H1 (cell line): ENCODE measurements around the gene PTEN. TPM values are rescaled to one million over a fixed set of nuclear protein-coding genes. Genes with fewer than 3 reads are reported as not detected.

ENCODE experiments used
- CTCF ChIA-PET: fragments of 300-600 bp; sonication (Branson Sonifier 250); formaldehyde crosslinking; loops from one replicate; lab custom pipeline; 2021; ENCODE audit not compliant: partially characterized antibody; lab: Charles Lee
- POLR2A ChIA-PET: fragments of 300-600 bp; sonication (Branson Sonifier 250); formaldehyde crosslinking; loops from one replicate; lab custom pipeline; 2021; ENCODE audit warnings: inconsistent platforms; ENCODE audit not compliant: partially characterized antibody; lab: Charles Lee
- DNase-seq, 2 experiments: peaks; one replicate each; pipeline versions ENCODE4 v3.0.0 to v3.0.0-alpha.2; 2010 to 2022; ENCODE audit warnings: low spot score in 2 of 2, low read depth in 1 of 2, mixed read lengths in 1 of 2
- FAIRE-seq: peaks from 2 replicates; lab custom pipeline; 2011; peaks lifted over from hg19 to GRCh38; lab: Jason Lieb, UNC
- H2AFZ ChIP-seq: 2 replicates; pipeline ENCODE4 v1.8.1; 2012; ENCODE audit warnings: low read length, inconsistent platforms
- H2AK5ac ChIP-seq: 2 replicates; pipeline ENCODE4 v1.6.1; 2013; ENCODE audit warnings: low read depth, low read length
- H2BK120ac ChIP-seq: replicated peaks from 2 replicates; pipeline ENCODE3; 2013; ENCODE audit warnings: low read depth, low read length, inconsistent platforms
- H2BK12ac ChIP-seq: 2 replicates; pipeline ENCODE4 v1.6.1; 2013; ENCODE audit warnings: low read depth, low read length
- H2BK15ac ChIP-seq: 2 replicates; pipeline ENCODE4 v1.6.1; 2013; ENCODE audit warnings: low read length
- H2BK20ac ChIP-seq: 2 replicates; pipeline ENCODE4 v1.6.1; 2013; ENCODE audit warnings: low read length
- H2BK5ac ChIP-seq: 2 replicates; pipeline ENCODE4 v1.6.1; 2013; ENCODE audit warnings: low read depth, low read length
- H3K14ac ChIP-seq: 2 replicates; pipeline ENCODE4 v1.6.1; 2013; ENCODE audit warnings: inconsistent platforms; ENCODE audit not compliant: insufficient read length
- H3K18ac ChIP-seq: 2 replicates; pipeline ENCODE4 v1.6.1; 2013; ENCODE audit warnings: low read length; ENCODE audit errors: extremely low read depth
- H3K23ac ChIP-seq: 2 replicates; pipeline ENCODE4 v1.6.1; 2013; ENCODE audit warnings: inconsistent platforms; ENCODE audit not compliant: insufficient read length
- H3K23me2 ChIP-seq: 2 replicates; pipeline ENCODE4 v1.6.1; 2013; ENCODE audit warnings: low read depth, low read length
- H3K27ac ChIP-seq: 2 replicates; pipeline ENCODE4 v1.6.1; 2011; ENCODE audit warnings: low read depth, low read length, inconsistent platforms
- H3K27me3 ChIP-seq, 4 experiments: replicated peaks in 1 of 4; 1 replicate in 1 of 4; 2 replicates in 3 of 4; pipeline versions ENCODE4 v1.6.1 to v1.8.1; 2011 to 2013; ENCODE audit warnings: low read length in 3 of 4, mild to moderate bottlenecking in 3 of 4, inconsistent platforms in 2 of 4, mixed read lengths in 2 of 4, moderate library complexity in 1 of 4; ENCODE audit not compliant: control insufficient read depth in 3 of 4, insufficient read depth in 3 of 4; ENCODE audit errors: extremely low read depth in 1 of 4
- H3K36me3 ChIP-seq, 4 experiments: 2 replicates each; pipeline versions ENCODE4 v1.6.1 to v1.8.1; 2011 to 2013; ENCODE audit warnings: mild to moderate bottlenecking in 4 of 4, low read length in 3 of 4, moderate library complexity in 2 of 4, control low read depth in 1 of 4, inconsistent platforms in 1 of 4; ENCODE audit not compliant: insufficient read depth in 4 of 4, control insufficient read depth in 2 of 4
- H3K4ac ChIP-seq: replicated peaks from 2 replicates; pipeline ENCODE3; 2013; ENCODE audit warnings: low read length, low read depth, mixed read lengths, inconsistent platforms; ENCODE audit not compliant: insufficient read length
- H3K4me1 ChIP-seq, 4 experiments: replicated peaks in 1 of 4; 1 replicate in 1 of 4; 2 replicates in 3 of 4; pipeline versions ENCODE4 v1.6.1 to v1.8.1; 2011 to 2013; ENCODE audit warnings: low read length in 3 of 4, inconsistent platforms in 2 of 4, mixed read lengths in 1 of 4; ENCODE audit not compliant: insufficient read depth in 4 of 4, control insufficient read depth in 3 of 4
- H3K4me2 ChIP-seq, 2 experiments: 2 replicates each; pipeline versions ENCODE4 v1.6.1 to v1.8.1; 2011 to 2013; ENCODE audit warnings: low read depth in 2 of 2, low read length in 2 of 2, control low read depth in 1 of 2, inconsistent platforms in 1 of 2, mild to moderate bottlenecking in 1 of 2; ENCODE audit not compliant: insufficient read depth in 1 of 2
- H3K4me3 ChIP-seq, 4 experiments: fragments of 200-600, 300-600 bp in 1 of 4; sonication (generic), shearing (Covaris generic), sonication (Bioruptor Twin) in 1 of 4; 2 replicates each; pipeline versions ENCODE4 v1.5.1 to v1.8.1; 2011 to 2016; ENCODE audit warnings: low read length in 4 of 4, low read depth in 3 of 4, control low read depth in 2 of 4, inconsistent platforms in 2 of 4, mild to moderate bottlenecking in 2 of 4, mixed read lengths in 1 of 4, moderate library complexity in 1 of 4; ENCODE audit not compliant: insufficient read depth in 2 of 4; ENCODE audit errors: extremely low read depth in 1 of 4
- H3K56ac ChIP-seq: replicated peaks from 2 replicates; pipeline ENCODE3; 2013; ENCODE audit warnings: low read depth, mild to moderate bottlenecking, mixed read lengths, low read length, inconsistent platforms; ENCODE audit not compliant: insufficient read length
- H3K79me1 ChIP-seq: 2 replicates; pipeline ENCODE4 v1.6.1; 2013; ENCODE audit warnings: low read depth, low read length, control low read depth
- H3K79me2 ChIP-seq, 2 experiments: 2 replicates each; pipeline versions ENCODE4 v1.6.1 to v1.8.1; 2012 to 2013; ENCODE audit warnings: low read length in 2 of 2, mild to moderate bottlenecking in 2 of 2, inconsistent platforms in 1 of 2; ENCODE audit not compliant: insufficient read depth in 2 of 2, control insufficient read depth in 1 of 2
- H3K9ac ChIP-seq, 4 experiments: replicated peaks in 1 of 4; 1 replicate in 1 of 4; 2 replicates in 3 of 4; pipeline versions ENCODE4 v1.6.1 to v1.8.1; 2011 to 2013; ENCODE audit warnings: low read depth in 3 of 4, low read length in 3 of 4, control low read depth in 2 of 4, mild to moderate bottlenecking in 2 of 4, moderate library complexity in 2 of 4, inconsistent platforms in 1 of 4; ENCODE audit errors: extremely low read depth in 1 of 4
- H3K9me3 ChIP-seq, 2 experiments: 2 replicates each; pipeline versions ENCODE4 v1.6.1 to v1.8.1; 2012 to 2013; ENCODE audit warnings: mild to moderate bottlenecking in 2 of 2, moderate library complexity in 2 of 2, control low read depth in 1 of 2, inconsistent platforms in 1 of 2, low read depth in 1 of 2, low read length in 1 of 2, mixed read lengths in 1 of 2; ENCODE audit not compliant: insufficient read depth in 2 of 2
- H4K20me1 ChIP-seq, 2 experiments: replicated peaks in 1 of 2; 2 replicates each; pipeline versions ENCODE3 to v1.8.1; 2011 to 2013; ENCODE audit warnings: inconsistent platforms in 2 of 2, low read length in 2 of 2, mild to moderate bottlenecking in 1 of 2; ENCODE audit not compliant: insufficient read depth in 2 of 2, control insufficient read depth in 1 of 2
- H4K5ac ChIP-seq: 2 replicates; pipeline ENCODE4 v1.6.1; 2013; ENCODE audit warnings: low read length, low read depth, mixed read lengths, inconsistent platforms; ENCODE audit not compliant: insufficient read length
- H4K8ac ChIP-seq: 2 replicates; pipeline ENCODE4 v1.8.0; 2013; ENCODE audit warnings: mild to moderate bottlenecking, moderate library complexity, low read length, inconsistent platforms; ENCODE audit not compliant: insufficient read depth; ENCODE audit errors: extremely low read depth
- H4K91ac ChIP-seq: replicated peaks from 2 replicates; pipeline ENCODE3; 2013; ENCODE audit warnings: low read length, mixed read lengths, inconsistent platforms; ENCODE audit not compliant: insufficient read length
- ASH2L ChIP-seq: fragments of 200-600, 300-600 bp; sonication (generic); IDR thresholded peaks from one replicate; pipeline ENCODE4 v1.7.1; 2017; ENCODE audit warnings: low read length
- CREB1 ChIP-seq: IDR thresholded peaks from 2 replicates; pipeline ENCODE4 v1.6.1; 2012; ENCODE audit warnings: inconsistent platforms
- FOSL1 ChIP-seq: IDR thresholded peaks from 2 replicates; pipeline ENCODE4 v1.6.1; 2011; ENCODE audit warnings: mild to moderate bottlenecking, low read depth, low read length, moderate library complexity; ENCODE audit not compliant: insufficient read depth
- JUN ChIP-seq: IDR thresholded peaks from 2 replicates; pipeline ENCODE4 v1.6.1; 2011; ENCODE audit warnings: low read depth, mild to moderate bottlenecking, improper control_type of control experiment, low read length
- KDM1A ChIP-seq: fragments of 200-600, 300-600 bp; sonication (generic); IDR thresholded peaks from 2 replicates; pipeline ENCODE4 v1.7.1; 2016; ENCODE audit warnings: mild to moderate bottlenecking, low read length, borderline replicate concordance
- NRF1 ChIP-seq: IDR thresholded peaks from 2 replicates; pipeline ENCODE4 v1.6.1; 2011; ENCODE audit warnings: mild to moderate bottlenecking, low read depth, low read length, improper control_type of control experiment
- POLR2A ChIP-seq, 2 experiments: IDR thresholded peaks; 1 replicate in 1 of 2; 2 replicates in 1 of 2; pipeline ENCODE4 v1.6.1; 2011; ENCODE audit warnings: low read depth in 2 of 2, low read length in 2 of 2, mild to moderate bottlenecking in 2 of 2; ENCODE audit errors: control extremely low read depth in 1 of 2
- RFX5 ChIP-seq: IDR thresholded peaks from 2 replicates; pipeline ENCODE4 v1.6.1; 2011; ENCODE audit warnings: low read depth, low read length, improper control_type of control experiment, borderline replicate concordance
- SUZ12 ChIP-seq: fragments of 200-600 bp; sonication (generic); IDR thresholded peaks from 2 replicates; pipeline ENCODE4 v1.6.1; 2012; ENCODE audit warnings: mild to moderate bottlenecking, inconsistent platforms, low read length, moderate library complexity, mixed read lengths
- TCF12 ChIP-seq: IDR thresholded peaks from 2 replicates; pipeline ENCODE4 v1.6.1; 2011; ENCODE audit warnings: low read depth, mild to moderate bottlenecking, low read length
- ZNF274 ChIP-seq: IDR thresholded peaks from 2 replicates; pipeline ENCODE4 v1.7.0; 2012; ENCODE audit warnings: low read length, borderline replicate concordance; ENCODE audit errors: extremely low read depth
- whole genome bisulfite sequencing, 2 experiments: shearing (Covaris generic) in 1 of 2; methylation state at CpG; one replicate each; pipeline versions ENCODE4 v1.1.6 to v1.1.7; 2013 to 2015; ENCODE audit warnings: low lambda C conversion rate in 2 of 2, mixed read lengths in 2 of 2, inconsistent platforms in 1 of 2, low coverage in 1 of 2, missing lambda C conversion rate in 1 of 2; ENCODE audit not compliant: insufficient replicate concordance in 2 of 2, insufficient coverage in 1 of 2, insufficient read length in 1 of 2; ENCODE audit errors: extremely low coverage in 1 of 2, missing lambda C conversion rate in 1 of 2; 5-methylcytosine and 5-hydroxymethylcytosine counted together
- polyA plus RNA-seq, 7 experiments: library from polyadenylated mRNA; depleted of rRNA in 3 of 7; stranded (reverse) in 5 of 7; unstranded in 2 of 7; fragments of >200 nt in 5 of 7; fragments of 200-250 nt in 2 of 7; gene quantifications; 1 replicate in 5 of 7; 2 replicates in 1 of 7; 4 replicates in 1 of 7; pipeline versions ENCODE4 v1.2.1 to v1.2.3, GENCODE V29; 2011 to 2013; ENCODE audit warnings: missing spikeins in 2 of 7, mixed read lengths in 2 of 7
- total RNA-seq: library from RNA; stranded (reverse); fragmentation: NEBNext Ultra II Directional; extraction: Animal tissue kit (Norgen Biotek cat#: 25700); gene quantifications from 2 replicates; pipeline ENCODE4 v1.2.1, GENCODE V29; 2021
- TF ChIP-seq, protein P1 (sequence below), 3 experiments: IDR thresholded peaks; 1 replicate in 2 of 3; 2 replicates in 1 of 3; pipeline versions ENCODE4 v1.5.1 to v1.6.1; 2011; ENCODE audit warnings: low read length in 3 of 3, mild to moderate bottlenecking in 3 of 3, inconsistent platforms in 2 of 3, low read depth in 1 of 3, moderate library complexity in 1 of 3; ENCODE audit not compliant: insufficient read depth in 1 of 3; ENCODE audit errors: control extremely low read depth in 1 of 3
- TF ChIP-seq, protein P2 (sequence below): IDR thresholded peaks from 2 replicates; pipeline ENCODE4 v1.6.1; 2012; ENCODE audit warnings: inconsistent platforms

The PTEN gene
- total and polyA plus RNA-seq, 2 of the 8 experiments (the other 6 are each of a cell fraction or from before 2014, with no cell fraction given) = 6.3 to 48.7 TPM

DNA sequence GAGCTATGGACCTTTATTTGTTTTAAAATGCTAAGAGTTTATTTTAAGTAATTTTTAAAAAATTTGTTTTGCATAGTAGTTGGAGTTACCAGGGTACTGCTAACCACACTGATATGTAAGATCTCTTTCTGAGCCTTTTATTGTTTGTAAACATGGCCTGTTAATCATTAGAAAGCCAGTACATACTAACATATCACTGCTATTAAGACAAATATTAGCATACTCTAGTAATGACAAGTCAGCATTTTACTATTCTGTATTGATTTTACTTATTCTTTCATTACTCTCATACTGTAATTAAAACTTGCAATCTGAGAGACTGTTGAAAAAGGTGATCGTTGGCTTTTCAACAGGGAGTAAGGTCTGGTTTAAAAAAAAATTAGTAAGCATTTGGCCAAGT, 66.7 kb downstream of the PTEN start:
- Histone ChIP-seq H4K8ac (no peak overlapping the region), H3K9me3 (no peaks in the 10 kb centered on the region), H3K14ac (no peak overlapping the region), H2BK15ac (no peak overlapping the region), H2BK5ac (no peak overlapping the region), H3K27me3 (no peaks in the 10 kb centered on the region), H3K18ac (no peak overlapping the region), H3K36me3 (peaks cover 0 to 4% (median 0%) of the 10 kb centered on the region in 4 experiments; a peak in 1 of 8 replicates), H4K5ac (no peak overlapping the region), H3K4ac (no peak overlapping the region), H3K79me2 (peaks cover 0 to 55% of the 10 kb centered on the region in 2 experiments; a peak in 2 of 4 replicates), H3K9ac (no peak overlapping the region), H4K91ac (no peak overlapping the region), H2AK5ac (no peak overlapping the region), H2BK12ac (no peak overlapping the region), H2BK120ac (no peak overlapping the region), H3K4me2 (no peak overlapping the region), H3K79me1 (no peaks in the 10 kb centered on the region), H3K4me1 (peaks cover 0 to 9% (median 0%) of the 10 kb centered on the region in 4 experiments; a peak in 1 of 7 replicates), H3K23me2 (no peaks in the 10 kb centered on the region), H3K23ac (no peak overlapping the region), H2BK20ac (no peak overlapping the region), H3K4me3 (no peak overlapping the region), H3K27ac (no peak overlapping the region), H3K56ac (no peak overlapping the region), H4K20me1 (no peaks in the 10 kb centered on the region), H2AFZ (no peak overlapping the region)
- CTCF ChIA-PET = interaction anchor here (0.5 kb wide), 1 partner anchor 77 kb away, joined by 4 read pairs; no protein-coding TSS in a partner anchor
- POLR2A ChIA-PET = no interaction called here
- 70% methylated on average over 1 of the region's 1 CpG; no CpG with 5 or more reads in 1 of the 2 experiments for WGBS, 2 experiments
- DNase-seq (no peak), FAIRE-seq (no peak)
- TF ChIP-seq NRF1 (no peak), KDM1A (no peak), POLR2A (IDR thresholded peaks at IDR 0.05; ENCODE audit: control extremely low read depth in 1 of 2, low read depth in 2 of 2, low read length in 2 of 2) (no peak), CREB1 (no peak), JUN (no peak), RFX5 (no peak), ZNF274 (no peak), SUZ12 (no peak), TCF12 (no peak), ASH2L (no peak), FOSL1 (no peak)
- TF ChIP-seq, protein P1, sequence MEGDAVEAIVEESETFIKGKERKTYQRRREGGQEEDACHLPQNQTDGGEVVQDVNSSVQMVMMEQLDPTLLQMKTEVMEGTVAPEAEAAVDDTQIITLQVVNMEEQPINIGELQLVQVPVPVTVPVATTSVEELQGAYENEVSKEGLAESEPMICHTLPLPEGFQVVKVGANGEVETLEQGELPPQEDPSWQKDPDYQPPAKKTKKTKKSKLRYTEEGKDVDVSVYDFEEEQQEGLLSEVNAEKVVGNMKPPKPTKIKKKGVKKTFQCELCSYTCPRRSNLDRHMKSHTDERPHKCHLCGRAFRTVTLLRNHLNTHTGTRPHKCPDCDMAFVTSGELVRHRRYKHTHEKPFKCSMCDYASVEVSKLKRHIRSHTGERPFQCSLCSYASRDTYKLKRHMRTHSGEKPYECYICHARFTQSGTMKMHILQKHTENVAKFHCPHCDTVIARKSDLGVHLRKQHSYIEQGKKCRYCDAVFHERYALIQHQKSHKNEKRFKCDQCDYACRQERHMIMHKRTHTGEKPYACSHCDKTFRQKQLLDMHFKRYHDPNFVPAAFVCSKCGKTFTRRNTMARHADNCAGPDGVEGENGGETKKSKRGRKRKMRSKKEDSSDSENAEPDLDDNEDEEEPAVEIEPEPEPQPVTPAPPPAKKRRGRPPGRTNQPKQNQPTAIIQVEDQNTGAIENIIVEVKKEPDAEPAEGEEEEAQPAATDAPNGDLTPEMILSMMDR (IDR thresholded peaks at IDR 0.05; ENCODE audit: control extremely low read depth in 1 of 3, insufficient read depth in 1 of 3, low read depth in 1 of 3, low read length in 3 of 3) = no peak
- TF ChIP-seq, protein P2, sequence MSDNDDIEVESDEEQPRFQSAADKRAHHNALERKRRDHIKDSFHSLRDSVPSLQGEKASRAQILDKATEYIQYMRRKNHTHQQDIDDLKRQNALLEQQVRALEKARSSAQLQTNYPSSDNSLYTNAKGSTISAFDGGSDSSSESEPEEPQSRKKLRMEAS = no peak
